H1 (cell line): ENCODE results near the gene CIC. TPM values are rescaled to one million over a fixed set of nuclear protein-coding genes. Genes with fewer than 3 reads are reported as not detected.
"Not testable (repeated sequence)": the region's sequence is repeated elsewhere in the genome, so short reads cannot be mapped to it uniquely, and the experiment has no call there.

Experiments used
- CTCF ChIA-PET: fragments of 300-600 bp; sonication (Branson Sonifier 250); formaldehyde crosslinking; loops from one replicate; lab custom pipeline; 2021; ENCODE audit not compliant: partially characterized antibody; lab: Charles Lee
- POLR2A ChIA-PET: fragments of 300-600 bp; sonication (Branson Sonifier 250); formaldehyde crosslinking; loops from one replicate; lab custom pipeline; 2021; ENCODE audit warnings: inconsistent platforms; ENCODE audit not compliant: partially characterized antibody; lab: Charles Lee
- DNase-seq, 2 experiments: peaks; one replicate each; pipeline versions ENCODE4 v3.0.0 to v3.0.0-alpha.2; 2010 to 2022; ENCODE audit warnings: low spot score in 2 of 2, low read depth in 1 of 2, mixed read lengths in 1 of 2
- FAIRE-seq: peaks from 2 replicates; lab custom pipeline; 2011; peaks lifted over from hg19 to GRCh38; lab: Jason Lieb, UNC
- H2AFZ ChIP-seq: 2 replicates; pipeline ENCODE4 v1.8.1; 2012; ENCODE audit warnings: low read length, inconsistent platforms
- H2AK5ac ChIP-seq: 2 replicates; pipeline ENCODE4 v1.6.1; 2013; ENCODE audit warnings: low read depth, low read length
- H2BK120ac ChIP-seq: replicated peaks from 2 replicates; pipeline ENCODE3; 2013; ENCODE audit warnings: low read depth, low read length, inconsistent platforms
- H2BK12ac ChIP-seq: 2 replicates; pipeline ENCODE4 v1.6.1; 2013; ENCODE audit warnings: low read depth, low read length
- H2BK15ac ChIP-seq: 2 replicates; pipeline ENCODE4 v1.6.1; 2013; ENCODE audit warnings: low read length
- H2BK20ac ChIP-seq: 2 replicates; pipeline ENCODE4 v1.6.1; 2013; ENCODE audit warnings: low read length
- H2BK5ac ChIP-seq: 2 replicates; pipeline ENCODE4 v1.6.1; 2013; ENCODE audit warnings: low read depth, low read length
- H3K14ac ChIP-seq: 2 replicates; pipeline ENCODE4 v1.6.1; 2013; ENCODE audit warnings: inconsistent platforms; ENCODE audit not compliant: insufficient read length
- H3K18ac ChIP-seq: 2 replicates; pipeline ENCODE4 v1.6.1; 2013; ENCODE audit warnings: low read length; ENCODE audit errors: extremely low read depth
- H3K23ac ChIP-seq: 2 replicates; pipeline ENCODE4 v1.6.1; 2013; ENCODE audit warnings: inconsistent platforms; ENCODE audit not compliant: insufficient read length
- H3K23me2 ChIP-seq: 2 replicates; pipeline ENCODE4 v1.6.1; 2013; ENCODE audit warnings: low read depth, low read length
- H3K27ac ChIP-seq: 2 replicates; pipeline ENCODE4 v1.6.1; 2011; ENCODE audit warnings: low read depth, low read length, inconsistent platforms
- H3K27me3 ChIP-seq, 4 experiments: replicated peaks in 1 of 4; 1 replicate in 1 of 4; 2 replicates in 3 of 4; pipeline versions ENCODE4 v1.6.1 to v1.8.1; 2011 to 2013; ENCODE audit warnings: low read length in 3 of 4, mild to moderate bottlenecking in 3 of 4, inconsistent platforms in 2 of 4, mixed read lengths in 2 of 4, moderate library complexity in 1 of 4; ENCODE audit not compliant: control insufficient read depth in 3 of 4, insufficient read depth in 3 of 4; ENCODE audit errors: extremely low read depth in 1 of 4
- H3K36me3 ChIP-seq, 4 experiments: 2 replicates each; pipeline versions ENCODE4 v1.6.1 to v1.8.1; 2011 to 2013; ENCODE audit warnings: mild to moderate bottlenecking in 4 of 4, low read length in 3 of 4, moderate library complexity in 2 of 4, control low read depth in 1 of 4, inconsistent platforms in 1 of 4; ENCODE audit not compliant: insufficient read depth in 4 of 4, control insufficient read depth in 2 of 4
- H3K4ac ChIP-seq: replicated peaks from 2 replicates; pipeline ENCODE3; 2013; ENCODE audit warnings: low read length, low read depth, mixed read lengths, inconsistent platforms; ENCODE audit not compliant: insufficient read length
- H3K4me1 ChIP-seq, 4 experiments: replicated peaks in 1 of 4; 1 replicate in 1 of 4; 2 replicates in 3 of 4; pipeline versions ENCODE4 v1.6.1 to v1.8.1; 2011 to 2013; ENCODE audit warnings: low read length in 3 of 4, inconsistent platforms in 2 of 4, mixed read lengths in 1 of 4; ENCODE audit not compliant: insufficient read depth in 4 of 4, control insufficient read depth in 3 of 4
- H3K4me2 ChIP-seq, 2 experiments: 2 replicates each; pipeline versions ENCODE4 v1.6.1 to v1.8.1; 2011 to 2013; ENCODE audit warnings: low read depth in 2 of 2, low read length in 2 of 2, control low read depth in 1 of 2, inconsistent platforms in 1 of 2, mild to moderate bottlenecking in 1 of 2; ENCODE audit not compliant: insufficient read depth in 1 of 2
- H3K4me3 ChIP-seq, 4 experiments: fragments of 200-600, 300-600 bp in 1 of 4; sonication (generic), shearing (Covaris generic), sonication (Bioruptor Twin) in 1 of 4; 2 replicates each; pipeline versions ENCODE4 v1.5.1 to v1.8.1; 2011 to 2016; ENCODE audit warnings: low read length in 4 of 4, low read depth in 3 of 4, control low read depth in 2 of 4, inconsistent platforms in 2 of 4, mild to moderate bottlenecking in 2 of 4, mixed read lengths in 1 of 4, moderate library complexity in 1 of 4; ENCODE audit not compliant: insufficient read depth in 2 of 4; ENCODE audit errors: extremely low read depth in 1 of 4
- H3K56ac ChIP-seq: replicated peaks from 2 replicates; pipeline ENCODE3; 2013; ENCODE audit warnings: low read depth, mild to moderate bottlenecking, mixed read lengths, low read length, inconsistent platforms; ENCODE audit not compliant: insufficient read length
- H3K79me1 ChIP-seq: 2 replicates; pipeline ENCODE4 v1.6.1; 2013; ENCODE audit warnings: low read depth, low read length, control low read depth
- H3K79me2 ChIP-seq, 2 experiments: 2 replicates each; pipeline versions ENCODE4 v1.6.1 to v1.8.1; 2012 to 2013; ENCODE audit warnings: low read length in 2 of 2, mild to moderate bottlenecking in 2 of 2, inconsistent platforms in 1 of 2; ENCODE audit not compliant: insufficient read depth in 2 of 2, control insufficient read depth in 1 of 2
- H3K9ac ChIP-seq, 4 experiments: replicated peaks in 1 of 4; 1 replicate in 1 of 4; 2 replicates in 3 of 4; pipeline versions ENCODE4 v1.6.1 to v1.8.1; 2011 to 2013; ENCODE audit warnings: low read depth in 3 of 4, low read length in 3 of 4, control low read depth in 2 of 4, mild to moderate bottlenecking in 2 of 4, moderate library complexity in 2 of 4, inconsistent platforms in 1 of 4; ENCODE audit errors: extremely low read depth in 1 of 4
- H3K9me3 ChIP-seq, 2 experiments: 2 replicates each; pipeline versions ENCODE4 v1.6.1 to v1.8.1; 2012 to 2013; ENCODE audit warnings: mild to moderate bottlenecking in 2 of 2, moderate library complexity in 2 of 2, control low read depth in 1 of 2, inconsistent platforms in 1 of 2, low read depth in 1 of 2, low read length in 1 of 2, mixed read lengths in 1 of 2; ENCODE audit not compliant: insufficient read depth in 2 of 2
- H4K20me1 ChIP-seq, 2 experiments: replicated peaks in 1 of 2; 2 replicates each; pipeline versions ENCODE3 to v1.8.1; 2011 to 2013; ENCODE audit warnings: inconsistent platforms in 2 of 2, low read length in 2 of 2, mild to moderate bottlenecking in 1 of 2; ENCODE audit not compliant: insufficient read depth in 2 of 2, control insufficient read depth in 1 of 2
- H4K5ac ChIP-seq: 2 replicates; pipeline ENCODE4 v1.6.1; 2013; ENCODE audit warnings: low read length, low read depth, mixed read lengths, inconsistent platforms; ENCODE audit not compliant: insufficient read length
- H4K8ac ChIP-seq: 2 replicates; pipeline ENCODE4 v1.8.0; 2013; ENCODE audit warnings: mild to moderate bottlenecking, moderate library complexity, low read length, inconsistent platforms; ENCODE audit not compliant: insufficient read depth; ENCODE audit errors: extremely low read depth
- H4K91ac ChIP-seq: replicated peaks from 2 replicates; pipeline ENCODE3; 2013; ENCODE audit warnings: low read length, mixed read lengths, inconsistent platforms; ENCODE audit not compliant: insufficient read length
- WGBS, 2 experiments: shearing (Covaris generic) in 1 of 2; methylation state at CpG; one replicate each; pipeline versions ENCODE4 v1.1.6 to v1.1.7; 2013 to 2015; ENCODE audit warnings: low lambda C conversion rate in 2 of 2, mixed read lengths in 2 of 2, inconsistent platforms in 1 of 2, low coverage in 1 of 2, missing lambda C conversion rate in 1 of 2; ENCODE audit not compliant: insufficient replicate concordance in 2 of 2, insufficient coverage in 1 of 2, insufficient read length in 1 of 2; ENCODE audit errors: extremely low coverage in 1 of 2, missing lambda C conversion rate in 1 of 2; 5-methylcytosine and 5-hydroxymethylcytosine counted together
- polyA plus RNA-seq, 7 experiments: library from polyadenylated mRNA; depleted of rRNA in 3 of 7; stranded (reverse) in 5 of 7; unstranded in 2 of 7; fragments of >200 nt in 5 of 7; fragments of 200-250 nt in 2 of 7; gene quantifications; 1 replicate in 5 of 7; 2 replicates in 1 of 7; 4 replicates in 1 of 7; pipeline versions ENCODE4 v1.2.1 to v1.2.3, GENCODE V29; 2011 to 2013; ENCODE audit warnings: missing spikeins in 2 of 7, mixed read lengths in 2 of 7
- total RNA-seq: library from RNA; stranded (reverse); fragmentation: NEBNext Ultra II Directional; extraction: Animal tissue kit (Norgen Biotek cat#: 25700); gene quantifications from 2 replicates; pipeline ENCODE4 v1.2.1, GENCODE V29; 2021

The CIC gene
- total and polyA plus RNA-seq, 2 of the 8 experiments (the other 6 are each of a cell fraction or from before 2014, with no cell fraction given) = 13.2 to 43.6 TPM

DNA sequence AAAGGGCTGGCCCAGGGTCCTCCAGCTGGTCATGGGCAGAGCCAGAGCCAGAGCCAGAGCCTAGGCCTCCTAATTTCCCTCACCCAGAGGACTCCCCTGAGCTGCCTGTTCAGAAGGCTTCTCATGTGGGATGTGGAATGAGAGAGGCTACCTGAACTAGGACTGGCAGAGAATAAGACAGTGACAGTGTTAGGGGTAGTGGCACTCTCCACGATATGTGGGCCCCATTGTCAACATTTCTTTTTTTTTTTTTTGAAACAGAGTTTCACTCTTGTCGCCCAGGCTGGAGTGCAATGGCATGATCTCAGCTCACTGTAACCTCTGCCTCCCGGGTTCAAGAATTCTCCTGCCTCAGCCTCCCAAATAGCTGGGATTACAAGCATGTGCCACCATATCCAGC, 62.3 kb downstream of the CIC start:
- DNase-seq, H2BK20ac ChIP-seq, H2BK12ac ChIP-seq, H2BK120ac ChIP-seq, H3K18ac ChIP-seq, H3K36me3 ChIP-seq, H3K9me3 ChIP-seq, H3K4me3 ChIP-seq, H2AFZ ChIP-seq, H3K27me3 ChIP-seq, H2AK5ac ChIP-seq, FAIRE-seq, H3K14ac ChIP-seq, H3K4me1 ChIP-seq, H4K5ac ChIP-seq, H2BK5ac ChIP-seq, H3K23me2 ChIP-seq, H3K27ac ChIP-seq, H2BK15ac ChIP-seq, H4K8ac ChIP-seq, H3K79me1 ChIP-seq, H3K9ac ChIP-seq, H4K91ac ChIP-seq, H3K4ac ChIP-seq, H3K4me2 ChIP-seq, H3K56ac ChIP-seq, H3K23ac ChIP-seq: not testable (repeated sequence)
- Histone ChIP-seq H4K20me1 (peaks cover 0 to 15% of the 10 kb centered on the region in 2 experiments), H3K79me2 (peaks cover 0 to 16% of the 10 kb centered on the region in 2 experiments; a peak in 1 of 4 replicates)
- CTCF ChIA-PET = interaction anchor here (0.6 to 8.8 kb wide), 5 partner anchors 14 to 96 kb away, joined by 3 to 90 read pairs (median 4); no protein-coding TSS in a partner anchor
- POLR2A ChIA-PET = interaction anchor here (1.3 kb wide), 1 partner anchor 39 kb away, joined by 3 read pairs; no protein-coding TSS in a partner anchor
- 93% methylated on average over 3 of the region's 3 CpGs; no CpG with 5 or more reads in 1 of the 2 experiments for WGBS, 2 experiments
